Measurements from ENCODE around the gene ZBTB40. TPM values are rescaled to one million over a fixed set of nuclear protein-coding genes. Genes with fewer than 3 reads are reported as not detected.

Gene ZBTB40
- total and polyA plus RNA-seq, 2 of the 13 experiments (the other 11 are each of a cell fraction or from before 2014, with no cell fraction given), result 8.8 to 16.5 TPM

- TF ChIP-seq ZNF335 (CRISPR knock-in tag; IDR thresholded peaks at IDR 0.05) (no peak), POGZ (CRISPR knock-in tag; IDR thresholded peaks at IDR 0.05) (no peak), ZNF567 (CRISPR knock-in tag; IDR thresholded peaks at IDR 0.05; ENCODE audit: borderline replicate concordance) (no peak), HES4 (CRISPR knock-in tag; IDR thresholded peaks at IDR 0.05; ENCODE audit: borderline replicate concordance) (no peak), ZNF746 (CRISPR knock-in tag; IDR thresholded peaks at IDR 0.05) (no peak), ZSCAN29 (CRISPR knock-in tag; conservative IDR thresholded peaks at IDR 0.05) (no peak)
Observed at GRCh38 chr1:22563671-22564602, 112.3 kb downstream of the ZBTB40 start (continued).

GRCh38 chr1:22566161-22566560 lies 114.5 kb downstream of the ZBTB40 start:
- 15% methylated on average over 12 of the region's 14 CpGs for WGBS (ENCODE audit: low lambda C conversion rate)
- TF ChIP-seq PLRG1 (conservative IDR thresholded peaks at IDR 0.05), result no peak
- no peak for TF ChIP-seq ZNF75D (CRISPR knock-in tag; IDR thresholded peaks at IDR 0.05; ENCODE audit: borderline replicate concordance)
- no peak for TF ChIP-seq ZNF343 (CRISPR knock-in tag; IDR thresholded peaks at IDR 0.05)
- no peak for TF ChIP-seq CREBL2 (CRISPR knock-in tag; IDR thresholded peaks at IDR 0.05; ENCODE audit: borderline replicate concordance)
- TF ChIP-seq ZBTB21 (CRISPR knock-in tag; IDR thresholded peaks at IDR 0.05), result no peak
- TF ChIP-seq ZNF280B (CRISPR knock-in tag; IDR thresholded peaks at IDR 0.05; ENCODE audit: borderline replicate concordance), result no peak
- no peak for TF ChIP-seq ZFP91 (CRISPR knock-in tag; IDR thresholded peaks at IDR 0.05; ENCODE audit: borderline replicate concordance)
- no peak for TF ChIP-seq MTA3 (CRISPR knock-in tag; IDR thresholded peaks at IDR 0.05)
- Histone ChIP-seq H2AFZ (ENCODE audit: low read length) (no peak overlapping the region), H3K4me1 (ENCODE audit: insufficient read depth, low read length) (no peaks in the 10 kb centered on the region), H4K20me1 (ENCODE audit: insufficient read depth, low read length) (no peaks in the 10 kb centered on the region; the same call in 1 of the 2 replicates), H3K79me2 (ENCODE audit: insufficient read depth, low read length) (no peaks in the 10 kb centered on the region), H3K4me2 (ENCODE audit: low read depth, low read length) (no peak overlapping the region), H3K9ac (ENCODE audit: insufficient read depth, low read depth, low read length) (no peak overlapping the region), H3K4me3 (replicated peaks in 1 of 3; ENCODE audit: insufficient read depth in 1 of 3, low read depth in 2 of 3, low read length in 3 of 3) (no peak overlapping the region), H3K27ac (ENCODE audit: extremely low read length, insufficient read depth, low read length) (no peak overlapping the region), H3K9me3 (ENCODE audit: low read length) (no peaks in the 10 kb centered on the region), H3K36me3 (replicated peaks in 1 of 2; ENCODE audit: control insufficient read depth in 1 of 2, insufficient read depth in 2 of 2, low read length in 2 of 2) (no peaks in the 10 kb centered on the region), H3K27me3 (ENCODE audit: control insufficient read depth in 1 of 2, insufficient read depth in 2 of 2, low read length in 2 of 2) (peaks cover 13 to 60% of the 10 kb centered on the region in 2 experiments)
- DNase-seq (ENCODE audit: low spot score) (no peak), ATAC-seq (no peak), FAIRE-seq (no peak)
- BruUV-seq (replicated peaks), result no TSS peak
- POLR2A ChIA-PET, result no interaction called here
- in situ Hi-C loops (cut with HindIII; ENCODE audit: extremely low pct_ligation_motif_present, low pct_unique_long_range_greater_than_20kb), result no loop called here
- intact Hi-C loops (cut with micrococcal nuclease; ENCODE audit: unreplicated experiment), result no loop called here
- CTCF ChIA-PET (ENCODE audit: low intra/inter-chr PET ratio, low total read pairs), result no interaction called here

Measured in HepG2 (cell line).